Neural progenitor cell (in vitro differentiated cells): Measurements from ENCODE around the gene LTBP1. TPM values are rescaled to one million over a fixed set of nuclear protein-coding genes. Genes with fewer than 3 reads are reported as not detected.
"Not testable (repeated sequence)": the region's sequence is repeated elsewhere in the genome, so short reads cannot be mapped to it uniquely, and the experiment has no call there.

Source experiments
- DNase-seq: peaks from one replicate; pipeline ENCODE4 v3.0.0-alpha.2; 2016; ENCODE audit warnings: low spot score
- H2AFZ ChIP-seq: fragments of 200-600 bp; sonication (generic); replicated peaks from 2 replicates; pipeline ENCODE4 v1.6.1; 2016; ENCODE audit warnings: antibody characterized with exemption
- H3F3A ChIP-seq: fragments of 200-600 bp; sonication (generic); 2 replicates; pipeline ENCODE4 v1.6.1; 2016; ENCODE audit warnings: antibody characterized with exemption, low read depth
- H3K27ac ChIP-seq: fragments of 200-600 bp; sonication (generic); 2 replicates; pipeline ENCODE4 v1.5.1; 2016; ENCODE audit warnings: mild to moderate bottlenecking
- H3K27me3 ChIP-seq: fragments of 200-600 bp; sonication (generic); 2 replicates; pipeline ENCODE4 v1.6.1; 2016; ENCODE audit warnings: mild to moderate bottlenecking, moderate library complexity
- H3K36me3 ChIP-seq: fragments of 200-600 bp; sonication (generic); 2 replicates; pipeline ENCODE4 v1.5.1; 2016
- H3K4me1 ChIP-seq: fragments of 200-600 bp; sonication (generic); 2 replicates; pipeline ENCODE4 v1.6.1; 2016; ENCODE audit warnings: mixed run types
- H3K4me2 ChIP-seq: fragments of 200-600 bp; sonication (generic); 2 replicates; pipeline ENCODE4 v1.6.1; 2016
- H3K4me3 ChIP-seq: fragments of 200-600 bp; sonication (generic); 2 replicates; pipeline ENCODE4 v1.5.1; 2016
- H3K79me2 ChIP-seq: fragments of 200-600 bp; sonication (generic); 2 replicates; pipeline ENCODE4 v1.6.1; 2016; ENCODE audit warnings: low read depth
- H3K9ac ChIP-seq: fragments of 200-600 bp; sonication (generic); 2 replicates; pipeline ENCODE4 v1.6.1; 2016
- H3K9me3 ChIP-seq: fragments of 200-600 bp; sonication (generic); 2 replicates; pipeline ENCODE4 v1.5.1; 2016; ENCODE audit warnings: low read depth
- H4K20me1 ChIP-seq: fragments of 200-600 bp; sonication (generic); 2 replicates; pipeline ENCODE4 v1.6.1; 2016; ENCODE audit warnings: low read depth
- H3K27ac Mint-ChIP-seq: 3 replicates; pipeline ENCODE4 v1.8.0; 2021; ENCODE audit warnings: mixed read lengths
- H3K27me3 Mint-ChIP-seq: 2 replicates; pipeline ENCODE4 v1.8.0; 2022; ENCODE audit warnings: low read depth, mild to moderate bottlenecking, inconsistent platforms, moderate library complexity, mixed read lengths; ENCODE audit not compliant: insufficient read depth
- H3K36me3 Mint-ChIP-seq: 3 replicates; pipeline ENCODE4 v1.8.0; 2021; ENCODE audit warnings: mixed read lengths
- H3K4me1 Mint-ChIP-seq: 3 replicates; pipeline ENCODE4 v1.8.0; 2021; ENCODE audit warnings: mixed read lengths
- H3K4me3 Mint-ChIP-seq: 3 replicates; pipeline ENCODE4 v1.8.0; 2021; ENCODE audit warnings: mild to moderate bottlenecking, moderate library complexity, mixed read lengths
- H3K9me3 Mint-ChIP-seq: 3 replicates; pipeline ENCODE4 v1.8.0; 2020; ENCODE audit warnings: mixed read lengths
- CTCF ChIP-seq: fragments of 200-600 bp; sonication (generic); IDR thresholded peaks from 2 replicates; pipeline ENCODE4 v1.5.1; 2017; ENCODE audit warnings: antibody characterized with exemption, mild to moderate bottlenecking
- EZH2 ChIP-seq: fragments of 200-600 bp; sonication (generic); IDR thresholded peaks from 2 replicates; pipeline ENCODE4 v1.6.1; 2017; ENCODE audit warnings: antibody characterized with exemption, mild to moderate bottlenecking, moderate library complexity
- EZH2phosphoT487 ChIP-seq: fragments of 200-600 bp; sonication (generic); IDR thresholded peaks from 2 replicates; pipeline ENCODE4 v1.6.1; 2017; ENCODE audit warnings: antibody characterized with exemption
- total RNA-seq: library from RNA; depleted of rRNA; stranded (reverse); fragments of >200 nt; gene quantifications from 2 replicates; pipeline ENCODE4 v1.2.3, GENCODE V29; 2015; ENCODE audit warnings: low replicate concordance

The LTBP1 gene
- total RNA-seq, 1 donor from 2014 or later: 50.5 TPM

GRCh38 chr2:33230842-33231241, 284.1 kb downstream of the LTBP1 start:
- Histone ChIP-seq H3K9ac (no peak overlapping the region), H3K9me3 (no peaks in the 10 kb centered on the region), H2AFZ (no peak overlapping the region), H3K27ac (no peak overlapping the region), H3K4me1 (no peaks in the 10 kb centered on the region), H3K4me3 (no peak overlapping the region), H3K79me2 (no peaks in the 10 kb centered on the region), H3F3A (no peaks in the 10 kb centered on the region), H4K20me1 (no peaks in the 10 kb centered on the region), H3K36me3 (no peaks in the 10 kb centered on the region), H3K27me3 (no peaks in the 10 kb centered on the region), H3K4me2 (no peak overlapping the region)
- no peak overlapping the region for H3K4me3 Mint-ChIP-seq
- H3K36me3 Mint-ChIP-seq: no peaks in the 10 kb centered on the region
- DNase-seq: no peak
- H3K9me3 Mint-ChIP-seq: no peaks in the 10 kb centered on the region
- H3K27me3 Mint-ChIP-seq: no peaks in the 10 kb centered on the region
- TF ChIP-seq EZH2phosphoT487 (no peak), EZH2 (no peak), CTCF (no peak)
- H3K4me1 Mint-ChIP-seq: no peaks in the 10 kb centered on the region
- no peak overlapping the region for H3K27ac Mint-ChIP-seq

- H3K4me1 Mint-ChIP-seq, H4K20me1 ChIP-seq, H3K27me3 ChIP-seq, H2AFZ ChIP-seq, H3K9me3 Mint-ChIP-seq, H3K27ac ChIP-seq, H3K4me2 ChIP-seq, H3K27me3 Mint-ChIP-seq, H3K4me3 ChIP-seq, H3K4me3 Mint-ChIP-seq, DNase-seq, H3K27ac Mint-ChIP-seq, H3F3A ChIP-seq, H3K36me3 ChIP-seq, H3K9me3 ChIP-seq, H3K79me2 ChIP-seq, H3K36me3 Mint-ChIP-seq, H3K9ac ChIP-seq, H3K4me1 ChIP-seq: not testable (repeated sequence)
These were observed 288.8 kb downstream of the LTBP1 start for GRCh38 chr2:33235559-33235958.

GRCh38 chr2:33236482-33237385, 290.0 kb downstream of the LTBP1 start:
- H3K27ac Mint-ChIP-seq: no peak overlapping the region

More at GRCh38 chr2:33236482-33237385, 290.0 kb downstream of the LTBP1 start:
- DNase-seq: no peak
- no peaks in the 10 kb centered on the region for H3K27me3 Mint-ChIP-seq
- no peak overlapping the region for H3K4me2 ChIP-seq
- H3K27ac ChIP-seq: no peak overlapping the region
- H2AFZ ChIP-seq: no peak overlapping the region
- no peaks in the 10 kb centered on the region for H3K4me1 Mint-ChIP-seq
- no peaks in the 10 kb centered on the region for H3K9me3 ChIP-seq
- no peaks in the 10 kb centered on the region for H3K4me1 ChIP-seq
- H3K27me3 ChIP-seq: no peaks in the 10 kb centered on the region
- H3K9me3 Mint-ChIP-seq: no peaks in the 10 kb centered on the region
- no peak for TF ChIP-seq EZH2
- TF ChIP-seq CTCF: no peak
- no peak for TF ChIP-seq EZH2phosphoT487
- no peak overlapping the region for H3K4me3 ChIP-seq
- H3K4me3 Mint-ChIP-seq: no peak overlapping the region
- H3K79me2 ChIP-seq: no peaks in the 10 kb centered on the region
- H3K9ac ChIP-seq: no peak overlapping the region
- no peaks in the 10 kb centered on the region for H3F3A ChIP-seq
- H3K36me3 ChIP-seq: no peaks in the 10 kb centered on the region
- H3K36me3 Mint-ChIP-seq: peaks cover 2% of the 10 kb centered on the region
- no peaks in the 10 kb centered on the region for H4K20me1 ChIP-seq
